Astrocyte (in vitro differentiated cells and primary cell): Measurements from ENCODE around the gene ARL2BP. TPM values are rescaled to one million over a fixed set of nuclear protein-coding genes. Genes with fewer than 3 reads are reported as not detected.

Experiments
- DNase-seq: peaks from one replicate; pipeline ENCODE4 v3.0.0-alpha.2; 2010; ENCODE audit warnings: low read depth
- FAIRE-seq: peaks from 2 replicates; lab custom pipeline; 2011; peaks lifted over from hg19 to GRCh38; lab: Jason Lieb, UNC
- H2AFZ ChIP-seq: 2 replicates; pipeline ENCODE4 v1.6.0; 2012; ENCODE audit warnings: low read depth, low read length, inconsistent platforms
- H3K27ac ChIP-seq: 2 replicates; pipeline ENCODE4 v1.5.1; 2011; ENCODE audit warnings: low read depth, low read length, inconsistent platforms
- H3K27me3 ChIP-seq: 2 replicates; pipeline ENCODE4 v1.6.0; 2011; ENCODE audit warnings: low read length, inconsistent platforms; ENCODE audit not compliant: insufficient read depth
- H3K36me3 ChIP-seq: 2 replicates; pipeline ENCODE4 v1.5.1; 2011; ENCODE audit warnings: low read length, inconsistent platforms; ENCODE audit not compliant: insufficient read depth
- H3K4me1 ChIP-seq: 2 replicates; pipeline ENCODE4 v1.5.1; 2011; ENCODE audit warnings: low read length, inconsistent platforms; ENCODE audit not compliant: insufficient read depth
- H3K4me2 ChIP-seq: 2 replicates; pipeline ENCODE4 v1.6.0; 2012; ENCODE audit warnings: low read length, inconsistent platforms
- H3K4me3 ChIP-seq: 2 replicates; pipeline ENCODE4 v1.5.1; 2011; ENCODE audit warnings: low read depth, mild to moderate bottlenecking, low read length, inconsistent platforms; ENCODE audit not compliant: insufficient read depth
- H3K79me2 ChIP-seq: 2 replicates; pipeline ENCODE4 v1.6.0; 2012; ENCODE audit warnings: mild to moderate bottlenecking, low read length, inconsistent platforms; ENCODE audit not compliant: insufficient read depth
- H3K9ac ChIP-seq: 2 replicates; pipeline ENCODE4 v1.6.0; 2012; ENCODE audit warnings: mild to moderate bottlenecking, low read length, inconsistent platforms
- H3K9me3 ChIP-seq: 2 replicates; pipeline ENCODE4 v1.5.1; 2012; ENCODE audit warnings: low read depth, mild to moderate bottlenecking, low read length, inconsistent platforms; ENCODE audit not compliant: insufficient read depth
- H4K20me1 ChIP-seq: 2 replicates; pipeline ENCODE4 v1.6.0; 2012; ENCODE audit warnings: low read length, inconsistent platforms; ENCODE audit not compliant: insufficient read depth
- H3K27ac Mint-ChIP-seq: one replicate; pipeline ENCODE4 v1.8.0; 2021; ENCODE audit warnings: mild to moderate bottlenecking, mixed read lengths; ENCODE audit not compliant: unreplicated experiment
- H3K27me3 Mint-ChIP-seq: one replicate; pipeline ENCODE4 v1.8.0; 2021; ENCODE audit warnings: low read depth, mixed read lengths; ENCODE audit not compliant: unreplicated experiment
- H3K36me3 Mint-ChIP-seq: one replicate; pipeline ENCODE4 v1.8.0; 2021; ENCODE audit warnings: low read depth, mixed read lengths; ENCODE audit not compliant: unreplicated experiment
- H3K4me1 Mint-ChIP-seq: one replicate; pipeline ENCODE4 v1.8.0; 2021; ENCODE audit warnings: low read depth, mixed read lengths; ENCODE audit not compliant: unreplicated experiment
- H3K4me3 Mint-ChIP-seq: one replicate; pipeline ENCODE4 v1.8.0; 2021; ENCODE audit warnings: mild to moderate bottlenecking, moderate library complexity, mixed read lengths; ENCODE audit not compliant: unreplicated experiment
- H3K9me3 Mint-ChIP-seq: one replicate; pipeline ENCODE4 v1.8.0; 2021; ENCODE audit warnings: mild to moderate bottlenecking, mixed read lengths; ENCODE audit not compliant: unreplicated experiment
- CTCF ChIP-seq: IDR thresholded peaks from 2 replicates; pipeline ENCODE4 v1.5.1; 2011; ENCODE audit warnings: low read depth, mild to moderate bottlenecking, inconsistent platforms, low read length, moderate library complexity; ENCODE audit not compliant: insufficient read depth
- EZH2 ChIP-seq: IDR thresholded peaks from 2 replicates; pipeline ENCODE4 v1.6.1; 2012; ENCODE audit warnings: mild to moderate bottlenecking, low read length, inconsistent platforms; ENCODE audit not compliant: insufficient read depth
- total RNA-seq: library from RNA; stranded (reverse); gene quantifications from 2 replicates; pipeline ENCODE4 v1.2.1, GENCODE V29; 2021

ARL2BP gene
- total RNA-seq, 1 donor from 2014 or later: 71.1 TPM

DNA sequence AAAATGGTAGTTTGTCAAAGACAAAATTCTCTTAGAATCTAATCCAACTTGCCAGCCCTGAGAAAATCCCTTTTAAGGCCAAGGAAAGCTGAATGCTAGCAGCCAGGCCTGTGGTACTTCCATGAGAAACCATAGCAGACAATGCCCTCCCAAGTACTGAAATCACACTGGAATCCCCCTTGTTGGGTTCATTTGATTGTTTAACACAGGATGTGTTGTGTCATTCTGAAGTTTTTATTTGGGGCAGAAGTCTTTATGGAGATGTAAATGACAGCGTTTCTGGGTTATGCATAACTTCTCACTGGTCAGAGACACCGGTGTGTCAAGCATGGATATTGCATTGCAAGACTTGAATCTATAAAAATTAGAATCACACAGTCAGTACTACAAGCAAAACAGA, 6.0 kb upstream of the ARL2BP start:
- peaks cover 11% of the 10 kb centered on the region for H3K4me1 Mint-ChIP-seq
- H3K27me3 ChIP-seq: no peaks in the 10 kb centered on the region

DNA sequence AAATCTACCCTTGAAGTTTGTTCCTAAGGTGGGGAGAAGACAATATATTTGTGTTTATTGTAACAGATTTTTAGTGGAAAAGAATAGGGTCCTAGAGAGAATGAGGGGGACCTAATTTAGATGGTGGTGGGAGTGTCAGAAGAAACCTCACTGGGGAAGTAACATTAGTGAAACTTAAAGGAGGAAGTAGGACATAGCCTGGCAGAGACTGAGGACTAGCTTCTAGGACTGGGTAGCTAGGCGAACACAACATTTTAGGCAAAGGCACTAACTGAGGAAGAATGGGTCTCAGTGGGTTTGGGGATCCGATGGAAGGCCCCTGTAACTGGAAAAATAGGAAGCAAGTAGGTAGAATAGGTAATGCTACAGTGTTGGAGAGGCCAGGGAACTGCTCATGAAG, 4.2 kb upstream of the ARL2BP start:
- H3K27ac Mint-ChIP-seq: no peak overlapping the region
- no peak for TF ChIP-seq EZH2
- TF ChIP-seq CTCF: no peak
- H3K4me1 Mint-ChIP-seq: peaks cover 5% of the 10 kb centered on the region
- H3K9ac ChIP-seq: no peak overlapping the region
- H3K4me1 ChIP-seq: peaks cover 7% of the 10 kb centered on the region
- FAIRE-seq (no peak), DNase-seq (no peak)
- H3K27ac ChIP-seq: no peak overlapping the region
- no peak overlapping the region for H2AFZ ChIP-seq
- H3K4me3 Mint-ChIP-seq: no peak overlapping the region
- no peaks in the 10 kb centered on the region for H3K27me3 ChIP-seq
- peaks cover 20% of the 10 kb centered on the region for H3K36me3 ChIP-seq
- H3K9me3 ChIP-seq: no peaks in the 10 kb centered on the region
- no peaks in the 10 kb centered on the region for H3K9me3 Mint-ChIP-seq
- no peaks in the 10 kb centered on the region for H3K27me3 Mint-ChIP-seq
- no peak overlapping the region for H3K4me2 ChIP-seq
- H3K79me2 ChIP-seq: peaks cover 8% of the 10 kb centered on the region
- no peak overlapping the region for H3K4me3 ChIP-seq
- no peaks in the 10 kb centered on the region for H4K20me1 ChIP-seq
- peaks cover 24% of the 10 kb centered on the region for H3K36me3 Mint-ChIP-seq

More for the DNA sequence above, 6.0 kb upstream of the ARL2BP start:
- H3K27me3 Mint-ChIP-seq: no peaks in the 10 kb centered on the region
- no peak overlapping the region for H2AFZ ChIP-seq
- DNase-seq (no peak), FAIRE-seq (no peak)
- peaks cover 6% of the 10 kb centered on the region for H4K20me1 ChIP-seq
- H3K4me3 ChIP-seq: no peak overlapping the region
- H3K79me2 ChIP-seq: no peaks in the 10 kb centered on the region
- no peak overlapping the region for H3K27ac Mint-ChIP-seq
- no peaks in the 10 kb centered on the region for H3K9me3 ChIP-seq
- TF ChIP-seq EZH2: no peak
- no peak for TF ChIP-seq CTCF
- H3K9ac ChIP-seq: no peak overlapping the region
- H3K9me3 Mint-ChIP-seq: no peaks in the 10 kb centered on the region
- no peak overlapping the region for H3K27ac ChIP-seq
- peaks cover 10% of the 10 kb centered on the region for H3K4me1 ChIP-seq
- H3K36me3 Mint-ChIP-seq: peaks cover 29% of the 10 kb centered on the region
- H3K36me3 ChIP-seq: peaks cover 23% of the 10 kb centered on the region
- no peak overlapping the region for H3K4me3 Mint-ChIP-seq
- no peak overlapping the region for H3K4me2 ChIP-seq

DNA sequence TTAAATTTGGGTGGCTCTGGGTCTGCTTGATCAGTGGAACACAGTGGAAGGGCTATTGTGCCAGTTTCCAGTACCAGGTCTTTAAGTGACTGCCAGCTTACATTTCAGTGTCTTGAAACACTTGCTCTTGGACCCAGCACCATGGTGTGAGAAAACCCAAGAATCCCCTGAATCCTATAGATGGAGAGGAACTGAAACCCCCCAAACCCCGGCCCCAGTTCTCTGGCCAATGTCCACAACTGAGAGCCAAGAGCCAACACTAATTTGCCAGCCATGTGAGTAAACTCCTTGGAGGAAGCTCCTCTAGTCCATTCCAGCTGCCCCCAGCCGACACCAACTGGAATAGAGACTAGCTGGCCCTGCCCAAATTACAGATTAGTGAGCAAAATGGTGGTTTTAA, 2.4 kb upstream of the ARL2BP start:
- Histone ChIP-seq H3K36me3 (peaks cover 18% of the 10 kb centered on the region), H3K9ac (no peak overlapping the region), H4K20me1 (peaks cover 6% of the 10 kb centered on the region), H3K4me2 (no peak overlapping the region), H3K4me1 (peaks cover 10% of the 10 kb centered on the region), H3K27ac (no peak overlapping the region), H2AFZ (no peak overlapping the region), H3K9me3 (no peaks in the 10 kb centered on the region), H3K4me3 (no peak overlapping the region), H3K27me3 (no peaks in the 10 kb centered on the region), H3K79me2 (peaks cover 12% of the 10 kb centered on the region)
- no peak overlapping the region for H3K27ac Mint-ChIP-seq
- DNase-seq: no peak
- H3K9me3 Mint-ChIP-seq: no peaks in the 10 kb centered on the region
- no peak overlapping the region for H3K4me3 Mint-ChIP-seq
- FAIRE-seq: no peak
- H3K36me3 Mint-ChIP-seq: peaks cover 20% of the 10 kb centered on the region
- TF ChIP-seq CTCF: no peak
- TF ChIP-seq EZH2: no peak
- no peaks in the 10 kb centered on the region for H3K27me3 Mint-ChIP-seq
- H3K4me1 Mint-ChIP-seq: no peaks in the 10 kb centered on the region
